ENCODE results near the gene COTL1.

The COTL1 gene

DNA sequence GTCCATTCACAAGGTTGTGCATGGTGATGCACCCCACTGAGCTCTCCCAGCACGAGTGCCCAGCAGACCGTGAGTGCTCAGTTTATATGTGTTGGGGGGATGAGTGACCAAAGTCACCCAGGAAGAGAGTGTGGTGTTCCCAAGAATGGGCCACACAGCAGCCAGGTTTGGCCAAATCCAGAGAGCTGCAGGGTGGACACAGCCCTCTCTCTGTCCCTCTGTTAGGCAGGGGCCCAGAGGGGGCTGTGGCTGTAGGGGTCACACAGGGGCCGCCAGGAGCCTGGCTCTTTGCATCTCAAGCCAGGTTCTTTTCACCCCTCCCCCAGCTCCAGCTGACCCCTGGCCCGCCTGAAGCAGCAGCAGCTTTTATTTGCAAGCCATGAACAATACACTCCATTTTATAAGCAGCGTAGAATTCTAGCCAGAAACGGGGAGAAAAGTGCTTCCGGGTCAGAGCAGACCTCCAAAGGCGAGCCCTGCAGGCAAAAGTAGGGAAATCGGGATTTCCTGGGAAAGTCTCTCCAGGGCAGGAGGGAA is 13.3 kb downstream of the COTL1 start:
- Histone ChIP-seq H3K4me3 (ENCODE audit: low read depth, low read length) (no peak overlapping the region), H3K27me3 (no peaks in the 10 kb centered on the region), H3K36me3 (no peaks in the 10 kb centered on the region), H3K9me3 (no peaks in the 10 kb centered on the region), H3K4me1 (peaks cover 18% of the 10 kb centered on the region)
- no peak for DNase-seq
- no peak for TF ChIP-seq CTCF (IDR thresholded peaks at IDR 0.05; ENCODE audit: low read depth, low read length)

DNA sequence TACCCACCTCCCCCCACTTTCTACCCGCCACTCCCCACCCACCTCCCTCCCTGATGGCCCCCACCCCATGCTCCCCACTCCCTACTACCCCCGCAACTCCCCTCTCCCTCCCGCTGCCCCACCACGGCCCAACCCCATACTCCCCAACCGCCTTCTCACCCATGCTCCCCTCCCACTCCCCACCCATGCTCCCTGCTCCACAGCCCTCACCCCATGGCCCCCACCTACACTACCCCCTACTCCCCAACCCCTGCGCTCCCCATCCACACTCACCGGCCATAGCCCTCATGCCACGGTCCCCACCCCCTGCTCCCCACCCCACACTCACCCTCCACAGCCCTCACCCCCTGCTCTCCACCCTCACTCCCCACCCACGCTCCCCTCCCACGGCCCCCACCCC is 13.9 kb downstream of the COTL1 start:
- peaks cover 22% of the 10 kb centered on the region for H3K4me1 ChIP-seq
- no peak for DNase-seq
- no peak for TF ChIP-seq CTCF (IDR thresholded peaks at IDR 0.05; ENCODE audit: low read depth, low read length)
- H3K4me3 ChIP-seq (ENCODE audit: low read depth, low read length): no peak overlapping the region
- no peaks in the 10 kb centered on the region for H3K36me3 ChIP-seq
- H3K27me3 ChIP-seq: no peaks in the 10 kb centered on the region
- no peaks in the 10 kb centered on the region for H3K9me3 ChIP-seq

- Histone ChIP-seq H3K4me3 (ENCODE audit: low read depth, low read length) (peak overlapping the region; percentile 3; the same call in 1 of the 2 replicates), H3K4me1 (peaks cover 22% of the 10 kb centered on the region)
These were observed 14.6 kb downstream of the COTL1 start for GRCh38 chr16:84603140-84603816.

DNA sequence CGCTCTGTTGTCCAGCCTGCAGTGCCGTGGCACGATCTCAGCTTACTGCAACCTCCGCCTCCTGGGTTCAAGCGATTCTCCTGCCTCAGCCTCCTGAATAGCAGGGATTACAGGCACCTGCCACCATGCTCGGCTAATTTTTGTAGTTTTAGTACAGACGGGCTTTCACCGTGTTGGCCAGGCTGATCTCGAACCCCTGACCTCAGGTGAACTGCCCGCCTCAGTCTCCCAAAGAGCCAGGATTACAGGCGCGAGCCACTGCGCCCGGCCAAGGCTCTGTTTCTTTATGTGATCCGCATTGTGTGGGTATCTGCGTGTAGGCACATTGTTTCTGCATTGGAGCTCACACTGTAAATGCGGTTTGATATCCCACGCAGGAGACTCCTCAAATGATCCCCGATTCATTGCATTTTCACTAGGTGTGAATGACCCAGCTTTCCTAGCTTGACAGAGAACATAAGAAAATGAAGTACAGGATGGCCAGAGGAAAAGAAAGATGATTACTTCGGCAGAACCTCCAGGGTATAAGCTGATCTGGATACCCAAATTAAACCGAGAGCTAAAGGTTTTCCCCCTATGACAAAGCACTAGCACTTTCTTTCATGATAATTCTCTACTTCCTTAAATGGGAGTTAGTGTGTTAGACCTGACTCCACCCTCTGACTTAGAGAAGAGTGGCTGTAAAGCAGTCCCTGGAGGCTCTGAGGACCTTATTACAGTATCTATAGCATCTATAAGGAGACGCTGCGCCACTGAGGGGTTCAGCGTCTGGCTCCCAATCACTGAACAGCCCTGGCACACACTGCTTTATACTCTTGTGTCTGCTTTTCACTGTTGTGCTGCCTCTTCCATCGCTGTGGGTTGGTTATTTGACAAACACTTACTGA is 17.3 kb downstream of the COTL1 start:
- H3K4me3 ChIP-seq (ENCODE audit: low read depth, low read length): no peak overlapping the region
- H3K4me1 ChIP-seq: peaks cover 22% of the 10 kb centered on the region
- TF ChIP-seq CTCF (IDR thresholded peaks at IDR 0.05; ENCODE audit: low read depth, low read length): no peak
- DNase-seq: no peak
- no peaks in the 10 kb centered on the region for H3K36me3 ChIP-seq
- H3K9me3 ChIP-seq: no peaks in the 10 kb centered on the region
- no peaks in the 10 kb centered on the region for H3K27me3 ChIP-seq

More at GRCh38 chr16:84603140-84603816, 14.6 kb downstream of the COTL1 start:
- H3K9me3 ChIP-seq: no peaks in the 10 kb centered on the region
- DNase-seq: peak; percentile 53
- TF ChIP-seq CTCF (IDR thresholded peaks at IDR 0.05; ENCODE audit: low read depth, low read length): no peak
- no peaks in the 10 kb centered on the region for H3K27me3 ChIP-seq
- no peaks in the 10 kb centered on the region for H3K36me3 ChIP-seq

DNA sequence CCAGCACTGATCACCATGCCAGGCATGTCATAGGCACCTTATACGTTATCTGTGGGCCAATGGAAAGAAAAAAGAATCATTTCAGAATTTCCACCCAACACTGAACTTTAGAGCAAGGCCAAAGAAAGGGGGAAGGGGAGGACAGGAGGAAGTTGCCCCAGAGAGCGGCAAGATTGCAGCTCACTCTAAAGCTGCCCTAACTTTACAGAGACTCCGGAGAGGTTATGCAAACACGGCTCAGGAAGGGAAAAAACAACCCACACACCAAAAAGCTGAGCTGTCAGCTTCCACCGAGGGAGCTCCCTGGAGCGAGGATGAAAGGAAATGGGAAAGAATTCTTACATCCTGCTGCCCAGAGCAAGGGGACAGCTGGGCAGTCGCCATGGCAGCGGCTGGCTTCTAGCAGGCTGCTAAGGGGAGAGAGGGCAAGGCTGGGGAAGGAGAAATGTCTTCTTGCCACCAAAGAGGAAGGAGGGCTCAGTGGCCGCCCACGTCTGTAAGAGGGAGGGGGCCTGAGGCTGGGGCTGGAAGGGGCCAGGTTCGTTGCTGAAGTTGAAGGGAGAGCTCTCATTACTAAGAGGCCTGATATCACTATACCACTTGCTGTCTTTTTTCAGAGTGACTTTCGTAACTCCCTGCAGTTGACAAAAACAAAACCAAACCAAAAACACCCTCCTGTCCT is 18.2 kb downstream of the COTL1 start:
- no peaks in the 10 kb centered on the region for H3K27me3 ChIP-seq
- no peaks in the 10 kb centered on the region for H3K36me3 ChIP-seq
- DNase-seq: peak; percentile 36
- H3K4me1 ChIP-seq: peaks cover 22% of the 10 kb centered on the region
- H3K4me3 ChIP-seq (ENCODE audit: low read depth, low read length): no peak overlapping the region
- H3K9me3 ChIP-seq: no peaks in the 10 kb centered on the region
- no peak for TF ChIP-seq CTCF (IDR thresholded peaks at IDR 0.05; ENCODE audit: low read depth, low read length)
